Spleen (tissue), 11 donors: ENCODE results near the gene S1PR5. TPM values are rescaled to one million over a fixed set of nuclear protein-coding genes. Genes with fewer than 3 reads are reported as not detected.

ENCODE experiments used
- DNase-seq: peaks from one replicate; pipeline ENCODE4 v3.0.0-alpha.2; 2020
- H3K27ac ChIP-seq, 8 donors: fragments of 200-600 bp; sonication (generic) in 7 of 8; 1 replicate in 4 of 8; 2 replicates in 4 of 8; pipeline versions ENCODE4 v1.5.0 to v1.8.0; 2016 to 2021; ENCODE audit warnings: inconsistent platforms in 4 of 8, mild to moderate bottlenecking in 4 of 8, moderate library complexity in 1 of 8
- H3K27me3 ChIP-seq, 7 donors: fragments of 200-600 bp; sonication (generic) in 6 of 7; replicated peaks in 1 of 7; 1 replicate in 4 of 7; 2 replicates in 3 of 7; pipeline versions ENCODE4 v1.5.0 to v1.8.0; 2016 to 2021; ENCODE audit warnings: inconsistent platforms in 3 of 7, mild to moderate bottlenecking in 1 of 7
- H3K36me3 ChIP-seq, 6 donors: fragments of 200-600 bp; sonication (generic) in 5 of 6; 1 replicate in 4 of 6; 2 replicates in 2 of 6; pipeline versions ENCODE4 v1.5.0 to v1.8.0; 2016 to 2021; ENCODE audit warnings: inconsistent platforms in 2 of 6
- H3K4me1 ChIP-seq, 6 donors: fragments of 200-600 bp; sonication (generic) in 5 of 6; 1 replicate in 3 of 6; 2 replicates in 3 of 6; pipeline versions ENCODE4 v1.5.0 to v1.8.0; 2016 to 2021; ENCODE audit warnings: inconsistent platforms in 3 of 6
- H3K4me3 ChIP-seq, 8 donors: fragments of 200-600 bp; sonication (generic) in 7 of 8; 1 replicate in 4 of 8; 2 replicates in 4 of 8; pipeline versions ENCODE4 v1.5.0 to v1.8.0; 2016 to 2021; ENCODE audit warnings: inconsistent platforms in 4 of 8, mild to moderate bottlenecking in 4 of 8, moderate library complexity in 2 of 8
- H3K9me3 ChIP-seq, 8 donors: fragments of 200-600 bp; sonication (generic) in 7 of 8; 1 replicate in 4 of 8; 2 replicates in 4 of 8; pipeline versions ENCODE4 v1.5.0 to v1.8.0; 2016 to 2021; ENCODE audit warnings: inconsistent platforms in 4 of 8
- CTCF ChIP-seq, 11 experiments: fragments of 200-600 bp in 7 of 11; fragments of 450-650 bp in 4 of 11; sonication (generic) in 4 of 11; IDR thresholded peaks in 8 of 11; conservative IDR thresholded peaks in 3 of 11; 1 replicate in 7 of 11; 2 replicates in 4 of 11; pipeline versions ENCODE4 v1.4.0 to v1.8.0; 2016 to 2021; ENCODE audit warnings: antibody characterized with exemption in 11 of 11, inconsistent platforms in 4 of 11, mild to moderate bottlenecking in 1 of 11
- POLR2A ChIP-seq, 3 donors: fragments of 450-650 bp; IDR thresholded peaks; one replicate each; pipeline ENCODE4 v1.5.1; 2017; ENCODE audit warnings: antibody characterized with exemption in 3 of 3, mild to moderate bottlenecking in 1 of 3
- POLR2AphosphoS5 ChIP-seq, 3 donors: sonication (generic); formaldehyde crosslinking; IDR thresholded peaks; one replicate each; pipeline ENCODE4 v1.5.1; 2017; ENCODE audit warnings: antibody characterized with exemption in 3 of 3
- WGBS, 5 donors: extraction: QIAGEN DNeasy Blood & Tissue Kit in 3 of 5; methylation state at CpG; one replicate each; pipeline versions ENCODE4 v1.1.5 to v1.1.7; 2013 to 2018; 5-methylcytosine and 5-hydroxymethylcytosine counted together
- intact Hi-C: fragments of 100-400 bp; cut with DNase I; formaldehyde crosslinking; loops from one replicate; pipeline ENCODE4 v1.15.0; 2023; ENCODE audit warnings: low total_unique reads
- polyA plus RNA-seq, 3 donors: library from polyadenylated mRNA; stranded (reverse); fragments of 200-250 nt; gene quantifications; one replicate each; pipeline ENCODE4 v1.2.1, GENCODE V29; 2013
- total RNA-seq, 7 donors: library from RNA; depleted of rRNA in 3 of 7; stranded (reverse); fragments of >200 nt in 3 of 7; fragmentation: NEBNext Ultra II Directional in 4 of 7; extraction: Animal tissue kit (Norgen Biotek cat#: 25700) in 4 of 7; gene quantifications; one replicate each; pipeline versions ENCODE4 v1.1.0 to v1.2.1, GENCODE V29; 2016 to 2021
- donor health status: healthy with polysubstance abuse.
- donor health status: DM: no; HTN: no; CAD: no; lungs with moderate emphysema.
- donor health status: DM: no; HTN: no; CAD: no.
- donor health status: Bipolar disorder and iron deficiency.
- donor health status: healthy.
- donor health status: DM: no; HTN: no; CAD: no.
- donor health status: DM: yes; HTN: yes; CAD: no.

Gene S1PR5
- total and polyA plus RNA-seq, 10 donors, result 0.52 to 21.2 (median 6.0) TPM

- intact Hi-C loops, result no loop called here
- no peaks in the 10 kb centered on the region for H3K9me3 ChIP-seq
- H3K36me3 ChIP-seq, result peaks cover 0 to 9% (median 0%) of the 10 kb centered on the region in 6 donors
- peaks cover 20 to 53% (median 39%) of the 10 kb centered on the region in 6 donors for H3K4me1 ChIP-seq
- H3K27ac ChIP-seq, result peak overlapping the region in 7 of 8 donors; percentile 60 to 88 (median 76)
- no peak for TF ChIP-seq CTCF (IDR thresholded peaks at IDR 0.05 in 8 of 11, conservative IDR thresholded peaks at IDR 0.05 in 3 of 11)
- TF ChIP-seq POLR2AphosphoS5 (IDR thresholded peaks at IDR 0.05), result no peak
- TF ChIP-seq POLR2A (IDR thresholded peaks at IDR 0.05), result no peak
- peaks cover 6 to 94% (median 69%) of the 10 kb centered on the region in 7 donors for H3K27me3 ChIP-seq
- WGBS, 5 donors, result 48 to 58% (median 51%) methylated on average over 5 to 10 of the region's 10 CpGs
- peak overlapping the region in 7 of 8 donors; percentile 32 to 71 (median 49) for H3K4me3 ChIP-seq
- DNase-seq, result no peak
These were observed 468 bp downstream of the S1PR5 start for GRCh38 chr19:10516671-10517286.

DNA sequence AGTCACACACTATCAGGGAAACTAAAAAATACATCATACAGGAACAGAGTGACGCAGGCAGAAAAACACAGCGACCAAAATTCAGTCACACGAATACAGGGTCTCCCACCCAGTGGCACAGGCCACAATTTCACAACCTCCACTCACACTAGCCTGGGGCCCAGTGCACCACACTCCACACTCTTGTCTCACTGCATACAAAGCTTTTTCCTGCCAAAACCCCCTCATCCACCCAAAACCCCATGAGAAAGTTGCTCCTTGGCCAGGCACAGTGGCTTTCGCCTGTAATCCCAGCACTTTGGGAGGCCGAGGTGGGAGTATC is 1.2 kb downstream of the S1PR5 start:
- WGBS, 5 donors, result 76 to 87% (median 84%) methylated on average over 5 of the region's 5 CpGs
- TF ChIP-seq POLR2AphosphoS5 (IDR thresholded peaks at IDR 0.05), result peak in 2 of 3 donors; percentile 11 to 82
- TF ChIP-seq CTCF (IDR thresholded peaks at IDR 0.05 in 8 of 11, conservative IDR thresholded peaks at IDR 0.05 in 3 of 11), result no peak
- TF ChIP-seq POLR2A (IDR thresholded peaks at IDR 0.05), result no peak
- Histone ChIP-seq H3K27ac (peak overlapping the region in 7 of 8 donors; percentile 60 to 88 (median 76)), H3K27me3 (peaks cover 6 to 98% (median 76%) of the 10 kb centered on the region in 7 donors), H3K9me3 (no peaks in the 10 kb centered on the region), H3K4me3 (peak overlapping the region in 4 of 8 donors; percentile 46 to 71 (median 50)), H3K4me1 (peaks cover 20 to 60% (median 39%) of the 10 kb centered on the region in 6 donors), H3K36me3 (peaks cover 0 to 9% (median 0%) of the 10 kb centered on the region in 6 donors)
- DNase-seq, result no peak
- intact Hi-C loops, result no loop called here

DNA sequence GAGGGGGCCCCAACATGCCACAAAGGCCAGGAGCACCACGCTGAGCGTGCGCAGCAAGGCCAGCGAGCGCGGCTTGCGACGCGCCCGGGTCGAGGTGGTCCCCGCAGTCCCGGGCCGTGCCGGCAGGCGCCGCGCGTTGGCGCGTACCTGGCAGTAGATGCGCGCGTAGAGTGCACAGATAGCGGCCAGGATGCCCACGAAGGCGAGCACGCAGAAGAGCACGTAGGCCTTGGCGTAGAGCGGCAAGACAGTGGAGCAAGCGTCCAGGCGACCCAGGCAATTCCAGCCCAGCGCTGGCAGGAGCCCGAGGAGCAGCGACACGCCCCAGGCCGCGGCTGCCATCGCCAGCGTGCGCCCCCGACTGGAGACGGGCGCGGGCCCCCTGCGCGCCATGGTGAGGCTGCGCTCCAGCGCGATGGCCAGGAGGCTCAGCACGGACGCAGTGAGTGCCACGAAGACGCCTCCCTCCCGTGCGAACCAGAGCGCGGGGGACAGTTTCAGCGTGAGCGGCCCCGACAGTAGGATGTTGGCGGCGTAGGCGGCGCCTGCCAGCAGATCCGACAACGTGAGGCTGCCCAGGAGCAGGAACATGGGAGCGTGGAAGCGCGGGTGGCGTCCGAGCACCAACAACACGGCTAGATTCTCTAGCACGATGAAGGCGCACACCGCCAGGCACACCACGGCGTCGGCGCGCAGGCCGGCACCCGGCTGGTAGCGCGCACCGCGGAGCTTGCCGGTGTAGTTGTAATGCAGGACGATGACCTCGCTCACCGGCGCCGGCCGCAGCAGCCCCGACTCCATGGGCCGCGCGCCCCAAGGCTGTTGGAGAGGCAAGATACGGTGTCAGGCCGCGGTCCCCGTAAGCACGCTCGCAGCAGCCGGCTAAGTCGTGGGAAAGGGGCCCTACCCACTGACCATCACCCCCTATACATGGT is 2.8 kb downstream of the S1PR5 start:
- Histone ChIP-seq H3K27me3 (peaks cover 6 to 100% (median 69%) of the 10 kb centered on the region in 7 donors), H3K36me3 (peaks cover 0 to 9% (median 0%) of the 10 kb centered on the region in 6 donors), H3K4me3 (peak overlapping the region in 6 of 8 donors; percentile 1 to 71 (median 10)), H3K4me1 (peaks cover 20 to 74% (median 48%) of the 10 kb centered on the region in 6 donors), H3K9me3 (no peaks in the 10 kb centered on the region), H3K27ac (peak overlapping the region in 5 of 8 donors; percentile 22 to 88 (median 85))
- DNase-seq, result no peak
- WGBS, 5 donors, result 11 to 23% (median 15%) methylated on average over 45 to 107 of the region's 107 CpGs
- TF ChIP-seq POLR2AphosphoS5 (IDR thresholded peaks at IDR 0.05) (peak in 1 of 3 donors; percentile 3), POLR2A (IDR thresholded peaks at IDR 0.05) (no peak), CTCF (IDR thresholded peaks at IDR 0.05 in 8 of 11, conservative IDR thresholded peaks at IDR 0.05 in 3 of 11) (peak in 3 of 11 experiments; percentile 2 to 21 (median 9))
- intact Hi-C loops, result no loop called here
